GM12878 (cell line): ENCODE results near the gene ZNF416. TPM values are rescaled to one million over a fixed set of nuclear protein-coding genes. Genes with fewer than 3 reads are reported as not detected.

Experiments used
- ATF7 ChIP-seq: fragments of 450-650 bp; IDR thresholded peaks from 2 replicates; pipeline ENCODE4 v1.6.1; 2016; ENCODE audit warnings: low read depth, mild to moderate bottlenecking
- BRCA1 ChIP-seq: IDR thresholded peaks from 2 replicates; pipeline ENCODE4 v1.6.1; 2011; ENCODE audit warnings: low read depth, low read length, improper control_type of control experiment
- CBX3 ChIP-seq: fragments of 200-600 bp; sonication (generic); IDR thresholded peaks from 2 replicates; pipeline ENCODE4 v1.6.1; 2016; ENCODE audit warnings: low read depth, borderline replicate concordance
- CHD2 ChIP-seq: IDR thresholded peaks from 2 replicates; pipeline ENCODE4 v1.6.1; 2011; ENCODE audit warnings: low read depth, low read length, improper control_type of control experiment, borderline replicate concordance
- EGR1 ChIP-seq, 2 experiments: IDR thresholded peaks; 1 replicate in 1 of 2; 2 replicates in 1 of 2; pipeline ENCODE4 v1.6.1; 2011 to 2012; ENCODE audit warnings: low read depth in 2 of 2, low read length in 2 of 2, borderline replicate concordance in 1 of 2, mild to moderate bottlenecking in 1 of 2, moderate library complexity in 1 of 2
- GABPA ChIP-seq: IDR thresholded peaks from 2 replicates; pipeline ENCODE4 v1.6.1; 2014; ENCODE audit warnings: antibody characterized with exemption, low read depth, mild to moderate bottlenecking, inconsistent platforms
- HCFC1 ChIP-seq: fragments of 150-350 bp; IDR thresholded peaks from 2 replicates; pipeline ENCODE4 v1.6.1; 2014; ENCODE audit warnings: low read length
- HDAC2 ChIP-seq: fragments of 200-600 bp; sonication (generic); IDR thresholded peaks from 2 replicates; pipeline ENCODE4 v1.6.1; 2017
- JUND ChIP-seq: IDR thresholded peaks from 2 replicates; pipeline ENCODE4 v1.6.1; 2012; ENCODE audit warnings: low read depth, mild to moderate bottlenecking, low read length, improper control_type of control experiment, moderate library complexity
- NFYB ChIP-seq: IDR thresholded peaks from 2 replicates; pipeline ENCODE4 v1.6.1; 2011; ENCODE audit warnings: low read depth, mild to moderate bottlenecking, low read length, improper control_type of control experiment, moderate library complexity; ENCODE audit not compliant: insufficient read depth
- NRF1 ChIP-seq: conservative IDR thresholded peaks from 2 replicates; pipeline ENCODE4 v1.6.1; 2011; ENCODE audit warnings: mild to moderate bottlenecking, low read depth, low read length, improper control_type of control experiment
- PAX5 ChIP-seq: IDR thresholded peaks from 2 replicates; pipeline ENCODE4 v1.6.1; 2011; ENCODE audit warnings: low read depth, low read length, borderline replicate concordance
- POLR2AphosphoS5 ChIP-seq: IDR thresholded peaks from 2 replicates; pipeline ENCODE4 v1.6.1; 2011; ENCODE audit warnings: mild to moderate bottlenecking, low read length, inconsistent platforms
- RFX5 ChIP-seq: IDR thresholded peaks from 2 replicates; pipeline ENCODE4 v1.6.1; 2011; ENCODE audit warnings: low read depth, low read length, improper control_type of control experiment
- SIX5 ChIP-seq: IDR thresholded peaks from 2 replicates; pipeline ENCODE4 v1.6.1; 2011; ENCODE audit warnings: mild to moderate bottlenecking, low read depth, low read length, moderate library complexity; ENCODE audit not compliant: severe bottlenecking
- SMAD1 ChIP-seq: fragments of 450-650 bp; IDR thresholded peaks from 2 replicates; pipeline ENCODE4 v1.6.1; 2018; ENCODE audit warnings: mild to moderate bottlenecking, low read depth; ENCODE audit not compliant: partially characterized antibody
- SMC3 ChIP-seq: IDR thresholded peaks from 2 replicates; pipeline ENCODE4 v1.6.1; 2011; ENCODE audit warnings: low read length, improper control_type of control experiment, borderline replicate concordance
- TAF1 ChIP-seq: IDR thresholded peaks from 2 replicates; pipeline ENCODE4 v1.6.1; 2011; ENCODE audit warnings: mild to moderate bottlenecking, low read depth, low read length, borderline replicate concordance
- TARDBP ChIP-seq: IDR thresholded peaks from 2 replicates; pipeline ENCODE4 v1.6.1; 2016; ENCODE audit warnings: borderline replicate concordance
- TBL1XR1 ChIP-seq: IDR thresholded peaks from 2 replicates; pipeline ENCODE4 v1.6.1; 2012; ENCODE audit warnings: low read depth, low read length, improper control_type of control experiment
- ZNF622 ChIP-seq: fragments of 450-650 bp; IDR thresholded peaks from 2 replicates; pipeline ENCODE4 v1.6.1; 2017; ENCODE audit warnings: mild to moderate bottlenecking, inconsistent platforms
- polyA plus RNA-seq, 11 experiments: library from polyadenylated mRNA; depleted of rRNA in 4 of 11; unstranded in 6 of 11; stranded (reverse) in 5 of 11; fragments of >200 nt; fragmentation: Nextera tagmentation in 4 of 11; fragmentation: Illumina TruSeq in 1 of 11; extraction: Ambion mirVana in 4 of 11; extraction: Trizol in 1 of 11; gene quantifications; 1 replicate in 1 of 11; 2 replicates in 10 of 11; pipeline versions ENCODE4 v1.2.1 to v1.2.3, GENCODE V29; 2011 to 2016; ENCODE audit warnings: inconsistent platforms in 2 of 11, missing spikeins in 2 of 11, low read depth in 1 of 11
- total RNA-seq, 4 experiments: library from RNA; depleted of rRNA in 3 of 4; stranded (reverse); fragments of >200 nt in 3 of 4; fragmentation: Illumina TruSeq in 1 of 4; extraction: Trizol in 1 of 4; gene quantifications; 2 replicates each; pipeline versions ENCODE4 v1.2.1 to v1.2.3, GENCODE V29; 2013 to 2021
- TF ChIP-seq, protein P1 (sequence below): IDR thresholded peaks from 2 replicates; pipeline ENCODE4 v1.6.1; 2011; ENCODE audit warnings: borderline replicate concordance, low read depth, mild to moderate bottlenecking, moderate library complexity, mixed read lengths, low read length; ENCODE audit not compliant: insufficient read depth; ENCODE audit errors: extremely low read length
- TF ChIP-seq, protein P2 (sequence below): fragments of 450-650 bp; conservative IDR thresholded peaks from 2 replicates; pipeline ENCODE4 v1.6.1; 2017; ENCODE audit warnings: mild to moderate bottlenecking, moderate library complexity
- TF ChIP-seq, protein P3 (sequence below): IDR thresholded peaks from 2 replicates; pipeline ENCODE4 v1.6.1; 2012; ENCODE audit warnings: low read depth, low read length, improper control_type of control experiment
- TF ChIP-seq, protein P4 (sequence below): IDR thresholded peaks from 2 replicates; pipeline ENCODE4 v1.6.1; 2011; ENCODE audit warnings: low read depth, mild to moderate bottlenecking, low read length, moderate library complexity, borderline replicate concordance; ENCODE audit errors: extremely low read depth

Gene ZNF416
- total and polyA plus RNA-seq, 10 of the 15 experiments (the other 5 are each of a cell fraction or from before 2014, with no cell fraction given) = 1.2 to 5.4 (median 4.7) TPM

DNA sequence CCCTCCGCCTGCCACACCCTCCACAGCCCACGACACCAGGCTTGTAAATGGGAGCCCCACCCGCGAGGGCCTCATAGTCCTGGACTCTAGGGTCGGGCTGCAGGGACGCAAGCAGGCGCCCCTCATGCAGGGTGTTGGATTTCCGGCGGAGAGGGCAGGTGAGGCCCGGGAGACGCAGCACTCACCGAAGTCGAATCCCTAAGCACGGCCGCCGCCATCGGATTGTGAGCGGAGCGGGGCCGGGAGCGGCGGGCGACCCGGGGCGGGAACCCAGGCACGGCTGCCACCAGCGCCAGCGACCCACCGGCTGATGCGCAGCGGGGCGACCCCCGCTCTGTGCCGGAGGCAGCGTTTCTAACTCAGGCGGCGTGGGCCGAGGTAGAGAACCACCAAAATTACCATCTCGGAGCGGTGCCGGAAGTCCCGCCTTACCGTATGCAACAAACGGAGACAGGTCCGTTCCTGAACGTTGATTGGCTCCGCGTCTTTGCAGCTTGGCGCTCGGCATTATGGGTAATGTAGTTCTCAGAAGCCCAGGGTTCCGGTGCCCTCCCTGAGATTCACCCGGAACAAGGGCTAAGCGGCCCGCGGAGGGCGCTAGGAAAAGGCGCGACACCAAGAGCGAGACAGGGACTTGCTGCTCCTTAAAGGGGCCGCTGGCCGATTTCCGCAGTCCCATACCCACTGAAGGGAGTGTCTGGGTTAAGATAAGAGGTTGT is at the start of gene ZNF416 (continued):
- TF ChIP-seq, protein P1, sequence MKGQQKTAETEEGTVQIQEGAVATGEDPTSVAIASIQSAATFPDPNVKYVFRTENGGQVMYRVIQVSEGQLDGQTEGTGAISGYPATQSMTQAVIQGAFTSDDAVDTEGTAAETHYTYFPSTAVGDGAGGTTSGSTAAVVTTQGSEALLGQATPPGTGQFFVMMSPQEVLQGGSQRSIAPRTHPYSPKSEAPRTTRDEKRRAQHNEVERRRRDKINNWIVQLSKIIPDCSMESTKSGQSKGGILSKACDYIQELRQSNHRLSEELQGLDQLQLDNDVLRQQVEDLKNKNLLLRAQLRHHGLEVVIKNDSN = no peak
- no peak for TF ChIP-seq NRF1
- peak; percentile 92 for TF ChIP-seq CHD2
- TF ChIP-seq SIX5 = peak; percentile 87
- TF ChIP-seq TBL1XR1 = peak; percentile 57; the same call in 1 of the 2 replicates
- 0 out of 2 replicates have a peak, but pooled peaks have one; percentile 25 for TF ChIP-seq JUND
- TF ChIP-seq, protein P2, sequence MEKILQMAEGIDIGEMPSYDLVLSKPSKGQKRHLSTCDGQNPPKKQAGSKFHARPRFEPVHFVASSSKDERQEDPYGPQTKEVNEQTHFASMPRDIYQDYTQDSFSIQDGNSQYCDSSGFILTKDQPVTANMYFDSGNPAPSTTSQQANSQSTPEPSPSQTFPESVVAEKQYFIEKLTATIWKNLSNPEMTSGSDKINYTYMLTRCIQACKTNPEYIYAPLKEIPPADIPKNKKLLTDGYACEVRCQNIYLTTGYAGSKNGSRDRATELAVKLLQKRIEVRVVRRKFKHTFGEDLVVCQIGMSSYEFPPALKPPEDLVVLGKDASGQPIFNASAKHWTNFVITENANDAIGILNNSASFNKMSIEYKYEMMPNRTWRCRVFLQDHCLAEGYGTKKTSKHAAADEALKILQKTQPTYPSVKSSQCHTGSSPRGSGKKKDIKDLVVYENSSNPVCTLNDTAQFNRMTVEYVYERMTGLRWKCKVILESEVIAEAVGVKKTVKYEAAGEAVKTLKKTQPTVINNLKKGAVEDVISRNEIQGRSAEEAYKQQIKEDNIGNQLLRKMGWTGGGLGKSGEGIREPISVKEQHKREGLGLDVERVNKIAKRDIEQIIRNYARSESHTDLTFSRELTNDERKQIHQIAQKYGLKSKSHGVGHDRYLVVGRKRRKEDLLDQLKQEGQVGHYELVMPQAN = peak; percentile 81; the same call in 1 of the 2 replicates
- TF ChIP-seq BRCA1 = 0 out of 2 replicates have a peak, but pooled peaks have one; percentile 12
- no peak for TF ChIP-seq TAF1
- TF ChIP-seq ATF7 = no peak
- TF ChIP-seq HCFC1 = peak; percentile 91
- TF ChIP-seq ZNF622 = no peak
- peak; percentile 93 for TF ChIP-seq GABPA
- TF ChIP-seq, protein P3, sequence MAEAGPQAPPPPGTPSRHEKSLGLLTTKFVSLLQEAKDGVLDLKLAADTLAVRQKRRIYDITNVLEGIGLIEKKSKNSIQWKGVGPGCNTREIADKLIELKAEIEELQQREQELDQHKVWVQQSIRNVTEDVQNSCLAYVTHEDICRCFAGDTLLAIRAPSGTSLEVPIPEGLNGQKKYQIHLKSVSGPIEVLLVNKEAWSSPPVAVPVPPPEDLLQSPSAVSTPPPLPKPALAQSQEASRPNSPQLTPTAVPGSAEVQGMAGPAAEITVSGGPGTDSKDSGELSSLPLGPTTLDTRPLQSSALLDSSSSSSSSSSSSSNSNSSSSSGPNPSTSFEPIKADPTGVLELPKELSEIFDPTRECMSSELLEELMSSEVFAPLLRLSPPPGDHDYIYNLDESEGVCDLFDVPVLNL = 0 out of 2 replicates have a peak, but pooled peaks have one; percentile 46
- peak; percentile 34; the same call in 1 of the 2 replicates for TF ChIP-seq SMC3
- no peak for TF ChIP-seq HDAC2
- TF ChIP-seq POLR2AphosphoS5 = peak; percentile 73; the same call in 1 of the 2 replicates
- TF ChIP-seq CBX3 = no peak
- no peak for TF ChIP-seq PAX5
- peak; percentile 88 for TF ChIP-seq NFYB
- no peak for TF ChIP-seq SMAD1
- no peak for TF ChIP-seq TARDBP
- no peak for TF ChIP-seq RFX5
- TF ChIP-seq, protein P4, sequence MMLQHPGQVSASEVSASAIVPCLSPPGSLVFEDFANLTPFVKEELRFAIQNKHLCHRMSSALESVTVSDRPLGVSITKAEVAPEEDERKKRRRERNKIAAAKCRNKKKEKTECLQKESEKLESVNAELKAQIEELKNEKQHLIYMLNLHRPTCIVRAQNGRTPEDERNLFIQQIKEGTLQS = no peak
- no peak for TF ChIP-seq EGR1 (IDR thresholded peaks at IDR 0.05; ENCODE audit: borderline replicate concordance in 1 of 2, low read depth in 2 of 2, low read length in 2 of 2)
